Sigmoid colon (tissue), 7 donors: ENCODE results near the gene CCDC136. TPM values are rescaled to one million over a fixed set of nuclear protein-coding genes. Genes with fewer than 3 reads are reported as not detected.

Experiments
- DNase-seq: peaks from one replicate; pipeline ENCODE4 v3.0.0-alpha.2; 2019
- H3K27ac ChIP-seq, 4 donors: fragments of 200-600 bp; sonication (generic); one replicate each; pipeline ENCODE4 v1.5.1; 2016 to 2019; ENCODE audit warnings: mild to moderate bottlenecking in 1 of 4
- H3K27me3 ChIP-seq, 3 donors: fragments of 200-600 bp; sonication (generic); one replicate each; pipeline ENCODE4 v1.5.1; 2019; ENCODE audit warnings: mild to moderate bottlenecking in 1 of 3
- H3K36me3 ChIP-seq, 4 donors: fragments of 200-600 bp; sonication (generic); one replicate each; pipeline ENCODE4 v1.5.1; 2016 to 2019
- H3K4me1 ChIP-seq, 4 donors: fragments of 200-600 bp; sonication (generic); one replicate each; pipeline ENCODE4 v1.5.1; 2017 to 2019
- H3K4me3 ChIP-seq, 4 donors: fragments of 200-600 bp; sonication (generic); one replicate each; pipeline ENCODE4 v1.5.1; 2017 to 2019; ENCODE audit warnings: mild to moderate bottlenecking in 2 of 4, moderate library complexity in 1 of 4
- H3K9me3 ChIP-seq, 4 donors: fragments of 200-600 bp in 3 of 4; sonication (generic) in 3 of 4; one replicate each; pipeline versions ENCODE4 v1.5.1 to v1.6.1; 2013 to 2019
- EP300 ChIP-seq, 4 donors: sonication (generic); formaldehyde crosslinking; IDR thresholded peaks; one replicate each; pipeline ENCODE4 v1.6.1; 2017; ENCODE audit warnings: antibody characterized with exemption in 4 of 4
- POLR2A ChIP-seq, 2 donors: fragments of 450-650 bp; IDR thresholded peaks; one replicate each; pipeline ENCODE4 v1.6.1; 2016; ENCODE audit warnings: antibody characterized with exemption in 2 of 2, mild to moderate bottlenecking in 2 of 2, moderate library complexity in 2 of 2
- POLR2AphosphoS5 ChIP-seq, 4 donors: sonication (generic); formaldehyde crosslinking; IDR thresholded peaks; one replicate each; pipeline ENCODE4 v1.6.1; 2017; ENCODE audit warnings: antibody characterized with exemption in 4 of 4
- WGBS, 2 donors: extraction: QIAGEN DNeasy Blood & Tissue Kit; methylation state at CpG; one replicate each; pipeline ENCODE4 v1.1.7; 2013; 5-methylcytosine and 5-hydroxymethylcytosine counted together
- intact Hi-C: fragments of 100-400 bp; cut with DNase I; formaldehyde crosslinking; loops from one replicate; pipeline ENCODE4 v1.15.1; 2023
- polyA plus RNA-seq, 3 donors: library from polyadenylated mRNA; stranded (reverse); fragments of 200-250 nt; gene quantifications; one replicate each; pipeline ENCODE4 v1.2.3, GENCODE V29; 2013
- total RNA-seq, 4 donors: library from RNA; depleted of rRNA; stranded (reverse); fragments of >200 nt; gene quantifications; one replicate each; pipeline ENCODE4 v1.1.0, GENCODE V29; 2016
- TF ChIP-seq, protein P1 (sequence below), 4 experiments: fragments of 450-650 bp in 3 of 4; fragments of 200-600 bp in 1 of 4; IDR thresholded peaks; one replicate each; pipeline ENCODE4 v1.5.1; 2016 to 2019; ENCODE audit warnings: antibody characterized with exemption in 4 of 4, mild to moderate bottlenecking in 3 of 4, moderate library complexity in 2 of 4
- donor health status: healthy with polysubstance abuse.
- donor health status: Bipolar disorder and iron deficiency.
- donor health status: healthy.

The CCDC136 gene
- total and polyA plus RNA-seq, 7 donors, result 2.4 to 53.7 (median 21.7) TPM; not detected in 1

DNA sequence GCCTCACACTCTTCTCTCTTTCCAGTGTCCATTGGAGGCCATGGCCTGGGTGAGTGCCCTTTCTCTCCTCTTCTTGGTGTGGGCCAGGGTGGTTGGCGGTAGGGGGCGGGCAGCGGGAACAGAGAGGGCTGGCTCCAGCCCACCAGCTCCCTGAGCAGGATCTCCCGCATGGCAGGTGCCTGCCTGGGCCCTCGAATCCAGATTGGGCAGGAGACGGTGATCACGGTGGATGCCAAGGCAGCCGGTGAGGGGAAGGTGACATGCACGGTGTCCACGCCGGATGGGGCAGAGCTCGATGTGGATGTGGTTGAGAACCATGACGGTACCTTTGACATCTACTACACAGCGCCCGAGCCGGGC lies 57.4 kb downstream of the CCDC136 start:
- intact Hi-C loops, result no loop called here
- H3K27ac ChIP-seq, result peak overlapping the region in 2 of 4 donors; percentile 39 to 60
- peaks cover 78 to 100% (median 98%) of the 10 kb centered on the region in 4 donors for H3K36me3 ChIP-seq
- H3K4me3 ChIP-seq, result no peak overlapping the region
- WGBS, 2 donors, result 96% methylated on average over 16 of the region's 16 CpGs
- H3K4me1 ChIP-seq, result no peaks in the 10 kb centered on the region
- DNase-seq, result no peak
- H3K27me3 ChIP-seq, result no peaks in the 10 kb centered on the region
- no peaks in the 10 kb centered on the region for H3K9me3 ChIP-seq
- TF ChIP-seq POLR2A (IDR thresholded peaks at IDR 0.05) (no peak), EP300 (IDR thresholded peaks at IDR 0.05) (no peak)

DNA sequence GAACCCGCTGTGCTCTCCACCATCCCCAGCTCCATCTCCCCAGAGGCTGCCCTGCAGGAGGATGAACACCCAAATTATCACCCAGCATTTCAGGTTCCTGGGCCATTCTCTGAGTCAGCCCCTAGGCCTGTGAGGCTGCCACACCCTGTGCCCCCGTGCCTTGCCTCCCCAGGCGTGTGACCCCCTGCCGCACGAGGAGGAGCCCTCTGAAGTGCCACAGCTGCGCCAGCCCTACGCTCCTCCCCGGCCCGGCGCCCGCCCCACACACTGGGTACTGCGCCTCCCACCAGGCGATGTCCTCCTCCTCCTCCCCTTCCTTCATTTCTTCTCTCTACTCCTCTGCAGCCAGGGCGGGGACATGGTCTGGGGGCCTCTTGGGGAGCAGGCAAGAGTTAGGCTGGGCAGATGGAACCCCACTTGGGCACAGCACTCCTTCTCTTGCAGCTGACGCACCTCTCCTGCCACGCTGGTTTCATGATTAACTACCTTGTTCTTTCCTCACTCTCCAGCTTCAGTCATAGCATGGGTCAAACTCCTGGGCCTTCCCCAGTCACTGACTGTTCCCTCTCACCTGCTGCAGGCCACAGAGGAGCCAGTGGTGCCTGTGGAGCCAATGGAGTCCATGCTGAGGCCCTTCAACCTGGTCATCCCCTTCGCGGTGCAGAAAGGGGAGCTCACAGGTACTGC lies 58.2 kb downstream of the CCDC136 start:
- no peak for DNase-seq
- Histone ChIP-seq H3K27ac (peak overlapping the region in 1 of 4 donors; percentile 60), H3K27me3 (no peaks in the 10 kb centered on the region), H3K4me1 (no peaks in the 10 kb centered on the region), H3K9me3 (no peaks in the 10 kb centered on the region), H3K4me3 (no peak overlapping the region), H3K36me3 (peaks cover 78 to 100% (median 98%) of the 10 kb centered on the region in 4 donors)
- 67 to 83% methylated on average over 18 of the region's 18 CpGs for WGBS, 2 donors
- intact Hi-C loops, result no loop called here
- TF ChIP-seq EP300 (IDR thresholded peaks at IDR 0.05), result no peak
- TF ChIP-seq POLR2A (IDR thresholded peaks at IDR 0.05), result no peak
- TF ChIP-seq, protein P1, sequence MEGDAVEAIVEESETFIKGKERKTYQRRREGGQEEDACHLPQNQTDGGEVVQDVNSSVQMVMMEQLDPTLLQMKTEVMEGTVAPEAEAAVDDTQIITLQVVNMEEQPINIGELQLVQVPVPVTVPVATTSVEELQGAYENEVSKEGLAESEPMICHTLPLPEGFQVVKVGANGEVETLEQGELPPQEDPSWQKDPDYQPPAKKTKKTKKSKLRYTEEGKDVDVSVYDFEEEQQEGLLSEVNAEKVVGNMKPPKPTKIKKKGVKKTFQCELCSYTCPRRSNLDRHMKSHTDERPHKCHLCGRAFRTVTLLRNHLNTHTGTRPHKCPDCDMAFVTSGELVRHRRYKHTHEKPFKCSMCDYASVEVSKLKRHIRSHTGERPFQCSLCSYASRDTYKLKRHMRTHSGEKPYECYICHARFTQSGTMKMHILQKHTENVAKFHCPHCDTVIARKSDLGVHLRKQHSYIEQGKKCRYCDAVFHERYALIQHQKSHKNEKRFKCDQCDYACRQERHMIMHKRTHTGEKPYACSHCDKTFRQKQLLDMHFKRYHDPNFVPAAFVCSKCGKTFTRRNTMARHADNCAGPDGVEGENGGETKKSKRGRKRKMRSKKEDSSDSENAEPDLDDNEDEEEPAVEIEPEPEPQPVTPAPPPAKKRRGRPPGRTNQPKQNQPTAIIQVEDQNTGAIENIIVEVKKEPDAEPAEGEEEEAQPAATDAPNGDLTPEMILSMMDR (IDR thresholded peaks at IDR 0.05), result no peak
- TF ChIP-seq POLR2AphosphoS5 (IDR thresholded peaks at IDR 0.05), result no peak

DNA sequence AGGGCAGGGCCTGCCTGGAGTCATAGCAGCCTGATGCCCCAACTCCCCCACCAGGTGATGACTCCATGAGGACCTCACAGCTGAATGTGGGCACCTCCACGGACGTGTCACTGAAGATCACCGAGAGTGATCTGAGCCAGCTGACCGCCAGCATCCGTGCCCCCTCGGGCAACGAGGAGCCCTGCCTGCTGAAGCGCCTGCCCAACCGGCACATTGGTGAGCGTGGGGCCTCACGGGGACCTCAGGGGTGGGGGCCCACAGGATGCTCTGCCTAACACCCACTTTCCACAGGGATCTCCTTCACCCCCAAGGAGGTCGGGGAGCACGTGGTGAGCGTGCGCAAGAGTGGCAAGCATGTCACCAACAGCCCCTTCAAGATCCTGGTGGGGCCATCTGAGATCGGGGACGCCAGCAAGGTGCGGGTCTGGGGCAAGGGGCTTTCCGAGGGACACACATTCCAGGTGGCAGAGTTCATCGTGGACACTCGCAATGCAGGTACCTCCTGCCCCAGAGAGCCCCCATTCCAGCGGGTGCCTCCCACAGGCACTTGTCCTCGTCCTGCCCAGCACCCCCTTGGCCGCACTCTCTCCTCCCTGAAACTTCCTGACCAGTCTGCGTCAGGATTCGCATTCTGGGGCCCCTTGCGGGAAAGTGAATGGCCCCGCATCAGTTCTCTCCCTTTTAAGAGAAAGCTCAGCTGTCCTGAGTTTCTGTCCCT lies 60.9 kb downstream of the CCDC136 start:
- Histone ChIP-seq H3K4me3 (no peak overlapping the region), H3K9me3 (no peaks in the 10 kb centered on the region), H3K27me3 (no peaks in the 10 kb centered on the region), H3K27ac (peak overlapping the region; percentile 6 to 51 (median 19)), H3K36me3 (peaks cover 92 to 95% (median 95%) of the 10 kb centered on the region in 4 donors), H3K4me1 (peaks cover 0 to 4% (median 0%) of the 10 kb centered on the region in 4 donors)
- 92 to 93% methylated on average over 28 of the region's 28 CpGs for WGBS, 2 donors
- intact Hi-C loops, result no loop called here
- TF ChIP-seq POLR2A (IDR thresholded peaks at IDR 0.05) (no peak), EP300 (IDR thresholded peaks at IDR 0.05) (no peak), POLR2AphosphoS5 (IDR thresholded peaks at IDR 0.05) (no peak)
- TF ChIP-seq, protein P1 (IDR thresholded peaks at IDR 0.05), result no peak
- no peak for DNase-seq

DNA sequence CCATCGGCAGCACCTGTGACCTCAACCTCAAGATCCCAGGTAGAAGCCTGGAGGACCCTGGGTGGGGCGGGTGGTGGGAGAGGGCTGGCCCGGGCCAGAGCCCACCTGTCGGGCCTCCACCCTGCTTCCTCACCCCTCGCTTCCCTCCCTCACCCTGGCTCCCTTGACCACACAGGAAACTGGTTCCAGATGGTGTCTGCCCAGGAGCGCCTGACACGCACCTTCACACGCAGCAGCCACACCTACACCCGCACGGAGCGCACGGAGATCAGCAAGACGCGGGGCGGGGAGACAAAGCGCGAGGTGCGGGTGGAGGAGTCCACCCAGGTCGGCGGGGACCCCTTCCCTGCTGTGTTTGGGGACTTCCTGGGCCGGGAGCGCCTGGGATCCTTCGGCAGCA lies 62.0 kb downstream of the CCDC136 start:
- no peak overlapping the region for H3K4me3 ChIP-seq
- no peak for DNase-seq
- no peaks in the 10 kb centered on the region for H3K9me3 ChIP-seq
- peaks cover 0 to 8% (median 5%) of the 10 kb centered on the region in 4 donors for H3K4me1 ChIP-seq
- WGBS, 2 donors, result 73 to 75% methylated on average over 23 of the region's 23 CpGs
- TF ChIP-seq EP300 (IDR thresholded peaks at IDR 0.05), result no peak
- TF ChIP-seq, protein P1 (IDR thresholded peaks at IDR 0.05), result no peak
- no peak for TF ChIP-seq POLR2A (IDR thresholded peaks at IDR 0.05)
- no peak for TF ChIP-seq POLR2AphosphoS5 (IDR thresholded peaks at IDR 0.05)
- intact Hi-C loops, result no loop called here
- peak overlapping the region in 2 of 4 donors; percentile 20 to 51 for H3K27ac ChIP-seq
- peaks cover 81 to 91% (median 86%) of the 10 kb centered on the region in 4 donors for H3K36me3 ChIP-seq
- no peaks in the 10 kb centered on the region for H3K27me3 ChIP-seq

DNA sequence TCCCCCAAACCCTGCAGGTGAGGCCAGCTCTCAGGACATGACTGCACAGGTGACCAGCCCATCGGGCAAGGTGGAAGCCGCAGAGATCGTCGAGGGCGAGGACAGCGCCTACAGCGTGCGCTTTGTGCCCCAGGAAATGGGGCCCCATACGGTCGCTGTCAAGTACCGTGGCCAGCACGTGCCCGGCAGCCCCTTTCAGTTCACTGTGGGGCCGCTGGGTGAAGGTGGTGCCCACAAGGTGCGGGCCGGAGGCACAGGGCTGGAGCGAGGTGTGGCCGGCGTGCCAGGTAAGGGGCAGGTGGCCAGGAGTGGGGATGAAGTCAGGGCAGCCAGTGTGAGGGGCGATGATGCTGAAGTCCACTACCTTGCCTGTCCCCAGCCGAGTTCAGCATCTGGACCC lies 62.6 kb downstream of the CCDC136 start:
- peaks cover 75 to 86% (median 80%) of the 10 kb centered on the region in 4 donors for H3K36me3 ChIP-seq

More for the DNA sequence above, 62.6 kb downstream of the CCDC136 start:
- Histone ChIP-seq H3K27me3 (no peaks in the 10 kb centered on the region), H3K9me3 (no peaks in the 10 kb centered on the region), H3K4me1 (peaks cover 0 to 14% (median 11%) of the 10 kb centered on the region in 4 donors), H3K27ac (peak overlapping the region in 2 of 4 donors; percentile 15 to 51), H3K4me3 (no peak overlapping the region)
- WGBS, 2 donors, result 90 to 91% methylated on average over 21 of the region's 21 CpGs
- no peak for DNase-seq
- peak in 1 of 4 donors; percentile 19 for TF ChIP-seq POLR2AphosphoS5 (IDR thresholded peaks at IDR 0.05)
- no peak for TF ChIP-seq EP300 (IDR thresholded peaks at IDR 0.05)
- intact Hi-C loops, result no loop called here
